HepG2 (cell line): ENCODE data around the gene CEBPB. TPM values are rescaled to one million over a fixed set of nuclear protein-coding genes. Genes with fewer than 3 reads are reported as not detected.

ENCODE experiments used
- ADNP ChIP-seq: sonication (generic); formaldehyde crosslinking; IDR thresholded peaks from 2 replicates; pipeline ENCODE4 v1.4.0; 2020; ENCODE audit warnings: missing genetic modification reagents
- CHD4 ChIP-seq: fragments of 200-600 bp; sonication (generic); IDR thresholded peaks from 2 replicates; pipeline ENCODE4 v1.7.0; 2017; ENCODE audit warnings: mild to moderate bottlenecking, low read length, borderline replicate concordance
- GABPB1 ChIP-seq: IDR thresholded peaks from 2 replicates; pipeline ENCODE4 v1.6.1; 2016; ENCODE audit warnings: mild to moderate bottlenecking, missing genetic modification reagents, moderate library complexity, missing compliant biosample characterization
- GTF2F1 ChIP-seq: fragments of 150-350 bp; IDR thresholded peaks from 2 replicates; pipeline ENCODE4 v1.6.1; 2014; ENCODE audit warnings: low read length
- MAF1 ChIP-seq: sonication (generic); formaldehyde crosslinking; IDR thresholded peaks from 2 replicates; pipeline ENCODE4 v1.5.0; 2020; ENCODE audit warnings: missing genetic modification reagents, borderline replicate concordance
- MLLT10 ChIP-seq: sonication (generic); formaldehyde crosslinking; IDR thresholded peaks from 2 replicates; pipeline ENCODE4 v1.4.0; 2020; ENCODE audit warnings: missing genetic modification reagents
- MXI1 ChIP-seq: IDR thresholded peaks from 3 replicates; pipeline ENCODE4 v1.6.1; 2012; ENCODE audit warnings: low read depth, low read length, inconsistent platforms, borderline replicate concordance
- NPAS2 ChIP-seq: sonication (generic); formaldehyde crosslinking; IDR thresholded peaks from 2 replicates; pipeline ENCODE4 v1.8.0; 2022; ENCODE audit warnings: mild to moderate bottlenecking, missing genetic modification reagents, borderline replicate concordance
- POLR2AphosphoS2 ChIP-seq: IDR thresholded peaks from 2 replicates; pipeline ENCODE4 v1.6.1; 2011; ENCODE audit warnings: low read depth, low read length, improper control_type of control experiment
- RFXAP ChIP-seq: sonication (generic); formaldehyde crosslinking; IDR thresholded peaks from 2 replicates; pipeline ENCODE4 v1.4.0; 2020; ENCODE audit warnings: missing genetic modification reagents, borderline replicate concordance
- SMAD1 ChIP-seq: sonication (generic); formaldehyde crosslinking; IDR thresholded peaks from 2 replicates; pipeline ENCODE4 v1.4.0; 2020; ENCODE audit warnings: missing genetic modification reagents, low read depth, mild to moderate bottlenecking, borderline replicate concordance
- SMARCC2 ChIP-seq: fragments of 450-650 bp; IDR thresholded peaks from 2 replicates; pipeline ENCODE4 v1.6.1; 2017; ENCODE audit warnings: antibody characterized with exemption, mild to moderate bottlenecking
- SMARCE1 ChIP-seq: fragments of 450-650 bp; IDR thresholded peaks from 2 replicates; pipeline ENCODE4 v1.6.1; 2017; ENCODE audit warnings: borderline replicate concordance
- SRSF4 ChIP-seq: fragments of 200-400 bp; formaldehyde crosslinking; IDR thresholded peaks from one replicate; pipeline ENCODE4 v1.6.1; 2018; ENCODE audit warnings: mild to moderate bottlenecking, low read depth, low read length, moderate library complexity; ENCODE audit not compliant: poor library complexity, severe bottlenecking
- ZIK1 ChIP-seq: sonication (generic); formaldehyde crosslinking; IDR thresholded peaks from 2 replicates; pipeline ENCODE4 v1.5.0; 2020; ENCODE audit warnings: mild to moderate bottlenecking, low read depth, missing genetic modification reagents, borderline replicate concordance
- ZKSCAN1 ChIP-seq: fragments of 150-350 bp; IDR thresholded peaks from 2 replicates; pipeline ENCODE4 v1.6.1; 2014; ENCODE audit warnings: low read length
- ZMYM3 ChIP-seq: sonication (generic); formaldehyde crosslinking; IDR thresholded peaks from 2 replicates; pipeline ENCODE4 v1.5.1; 2020; ENCODE audit warnings: mild to moderate bottlenecking, missing genetic modification reagents
- ZNF230 ChIP-seq: sonication (generic); formaldehyde crosslinking; IDR thresholded peaks from 2 replicates; pipeline ENCODE4 v1.4.0; 2020; ENCODE audit warnings: mild to moderate bottlenecking, missing genetic modification reagents
- ZNF460 ChIP-seq: sonication (generic); formaldehyde crosslinking; IDR thresholded peaks from 2 replicates; pipeline ENCODE4 v1.5.1; 2020; ENCODE audit warnings: missing genetic modification reagents, mild to moderate bottlenecking, borderline replicate concordance
- ZNF468 ChIP-seq: sonication (generic); formaldehyde crosslinking; IDR thresholded peaks from 2 replicates; pipeline ENCODE4 v1.8.0; 2022; ENCODE audit warnings: mild to moderate bottlenecking, moderate library complexity, missing genetic modification reagents
- ZNF543 ChIP-seq: sonication (generic); formaldehyde crosslinking; IDR thresholded peaks from 2 replicates; pipeline ENCODE4 v1.4.0; 2020; ENCODE audit warnings: mild to moderate bottlenecking, missing genetic modification reagents
- ZNF558 ChIP-seq: sonication (generic); formaldehyde crosslinking; IDR thresholded peaks from 2 replicates; pipeline ENCODE4 v1.9.0; 2022; ENCODE audit warnings: mild to moderate bottlenecking, missing genetic modification reagents, borderline replicate concordance
- ZNF773 ChIP-seq: sonication (generic); formaldehyde crosslinking; IDR thresholded peaks from 2 replicates; pipeline ENCODE4 v1.4.0; 2020; ENCODE audit warnings: missing genetic modification reagents, borderline replicate concordance
- ZNF790 ChIP-seq: sonication (generic); formaldehyde crosslinking; IDR thresholded peaks from 2 replicates; pipeline ENCODE4 v1.8.0; 2022; ENCODE audit warnings: missing genetic modification reagents, mild to moderate bottlenecking, borderline replicate concordance
- polyA plus RNA-seq, 8 experiments: library from polyadenylated mRNA; depleted of rRNA in 3 of 8; stranded (reverse) in 7 of 8; unstranded in 1 of 8; fragments of >200 nt; fragmentation: Illumina TruSeq in 4 of 8; extraction: Trizol in 4 of 8; gene quantifications; 2 replicates each; pipeline versions ENCODE4 v1.2.1 to v1.2.3, GENCODE V29; 2011 to 2016; ENCODE audit warnings: low read depth in 4 of 8, missing spikeins in 1 of 8, mixed read lengths in 1 of 8; ENCODE audit not compliant: insufficient read depth in 1 of 8
- total RNA-seq, 5 experiments: library from RNA; depleted of rRNA; stranded (reverse); fragments of >200 nt; fragmentation: Illumina TruSeq; extraction: Trizol; gene quantifications; 2 replicates each; pipeline ENCODE4 v1.2.3, GENCODE V29; 2016; ENCODE audit warnings: low read depth in 1 of 5
- TF ChIP-seq, protein P1 (sequence below): sonication (generic); formaldehyde crosslinking; IDR thresholded peaks from 2 replicates; pipeline ENCODE4 v1.8.0; 2022; ENCODE audit warnings: low read depth, missing genetic modification reagents
- TF ChIP-seq, protein P2 (sequence below): sonication (generic); formaldehyde crosslinking; IDR thresholded peaks from 2 replicates; pipeline ENCODE4 v1.4.0; 2020; ENCODE audit warnings: mild to moderate bottlenecking, missing genetic modification reagents
- TF ChIP-seq, protein P3 (sequence below): sonication (generic); formaldehyde crosslinking; IDR thresholded peaks from 2 replicates; pipeline ENCODE4; 2020; ENCODE audit warnings: missing genetic modification reagents, mild to moderate bottlenecking, borderline replicate concordance

The CEBPB gene
- total and polyA plus RNA-seq, 2 of the 13 experiments (the other 11 are each of a cell fraction or from before 2014, with no cell fraction given), result 18.5 to 28.2 TPM

GRCh38 chr20:50172347-50173013 is 18.1 kb upstream of the CEBPB start (continued):
- TF ChIP-seq, protein P1, sequence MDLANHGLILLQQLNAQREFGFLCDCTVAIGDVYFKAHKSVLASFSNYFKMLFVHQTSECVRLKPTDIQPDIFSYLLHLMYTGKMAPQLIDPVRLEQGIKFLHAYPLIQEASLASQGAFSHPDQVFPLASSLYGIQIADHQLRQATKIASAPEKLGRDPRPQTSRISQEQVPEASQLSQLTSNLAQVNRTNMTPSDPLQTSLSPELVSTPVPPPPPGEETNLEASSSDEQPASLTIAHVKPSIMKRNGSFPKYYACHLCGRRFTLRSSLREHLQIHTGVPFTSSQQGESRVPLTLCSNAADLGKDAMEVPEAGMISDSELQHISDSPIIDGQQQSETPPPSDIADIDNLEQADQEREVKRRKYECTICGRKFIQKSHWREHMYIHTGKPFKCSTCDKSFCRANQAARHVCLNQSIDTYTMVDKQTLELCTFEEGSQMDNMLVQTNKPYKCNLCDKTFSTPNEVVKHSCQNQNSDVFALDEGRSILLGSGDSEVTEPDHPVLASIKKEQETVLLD (CRISPR knock-in tag), result peak; percentile 36
- TF ChIP-seq ZNF468 (CRISPR knock-in tag) (no peak), SRSF4 (no peak), ZIK1 (peak; percentile 61; the same call in 1 of the 2 replicates), ADNP (CRISPR knock-in tag) (0 out of 2 replicates have a peak, but pooled peaks have one; percentile 57), ZNF543 (peak; percentile 65; the same call in 1 of the 2 replicates), SMARCE1 (no peak), ZNF230 (CRISPR knock-in tag) (peak; percentile 94), ZNF790 (CRISPR knock-in tag) (peak; percentile 88), ZNF773 (CRISPR knock-in tag) (0 out of 2 replicates have a peak, but pooled peaks have one; percentile 91), ZMYM3 (CRISPR knock-in tag) (peak; percentile 52), SMAD1 (CRISPR knock-in tag) (peak; percentile 93), ZNF460 (no peak; the same call in 1 of the 2 replicates), ZKSCAN1 (no peak; the same call in 1 of the 2 replicates), SMARCC2 (no peak), ZNF558 (peak; percentile 84; the same call in 1 of the 2 replicates), MAF1 (peak; percentile 94), GABPB1 (CRISPR knock-in tag) (peak; percentile 86; the same call in 1 of the 2 replicates), MLLT10 (no peak), GTF2F1 (no peak; the same call in 1 of the 2 replicates), POLR2AphosphoS2 (no peak), MXI1 (peak; percentile 65; the same call in 1 of the 3 replicates), CHD4 (no peak), RFXAP (CRISPR knock-in tag) (peak; percentile 93), NPAS2 (CRISPR knock-in tag) (no peak)
- TF ChIP-seq, protein P2, sequence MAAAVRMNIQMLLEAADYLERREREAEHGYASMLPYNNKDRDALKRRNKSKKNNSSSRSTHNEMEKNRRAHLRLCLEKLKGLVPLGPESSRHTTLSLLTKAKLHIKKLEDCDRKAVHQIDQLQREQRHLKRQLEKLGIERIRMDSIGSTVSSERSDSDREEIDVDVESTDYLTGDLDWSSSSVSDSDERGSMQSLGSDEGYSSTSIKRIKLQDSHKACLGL (CRISPR knock-in tag), result peak; percentile 83; the same call in 1 of the 2 replicates
- TF ChIP-seq, protein P3, sequence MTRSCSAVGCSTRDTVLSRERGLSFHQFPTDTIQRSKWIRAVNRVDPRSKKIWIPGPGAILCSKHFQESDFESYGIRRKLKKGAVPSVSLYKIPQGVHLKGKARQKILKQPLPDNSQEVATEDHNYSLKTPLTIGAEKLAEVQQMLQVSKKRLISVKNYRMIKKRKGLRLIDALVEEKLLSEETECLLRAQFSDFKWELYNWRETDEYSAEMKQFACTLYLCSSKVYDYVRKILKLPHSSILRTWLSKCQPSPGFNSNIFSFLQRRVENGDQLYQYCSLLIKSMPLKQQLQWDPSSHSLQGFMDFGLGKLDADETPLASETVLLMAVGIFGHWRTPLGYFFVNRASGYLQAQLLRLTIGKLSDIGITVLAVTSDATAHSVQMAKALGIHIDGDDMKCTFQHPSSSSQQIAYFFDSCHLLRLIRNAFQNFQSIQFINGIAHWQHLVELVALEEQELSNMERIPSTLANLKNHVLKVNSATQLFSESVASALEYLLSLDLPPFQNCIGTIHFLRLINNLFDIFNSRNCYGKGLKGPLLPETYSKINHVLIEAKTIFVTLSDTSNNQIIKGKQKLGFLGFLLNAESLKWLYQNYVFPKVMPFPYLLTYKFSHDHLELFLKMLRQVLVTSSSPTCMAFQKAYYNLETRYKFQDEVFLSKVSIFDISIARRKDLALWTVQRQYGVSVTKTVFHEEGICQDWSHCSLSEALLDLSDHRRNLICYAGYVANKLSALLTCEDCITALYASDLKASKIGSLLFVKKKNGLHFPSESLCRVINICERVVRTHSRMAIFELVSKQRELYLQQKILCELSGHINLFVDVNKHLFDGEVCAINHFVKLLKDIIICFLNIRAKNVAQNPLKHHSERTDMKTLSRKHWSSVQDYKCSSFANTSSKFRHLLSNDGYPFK (CRISPR knock-in tag), result no peak; the same call in 1 of the 2 replicates
